Activated CD8-positive, alpha-beta memory T cell treated with anti-CD3 and anti-CD28 coated beads for 24 hours (primary cell): ENCODE data around the gene NDFIP2.
A peak's percentile ranks its signal among the peaks of the same experiment; 100 is the strongest.

Source experiments
- DNase-seq: peaks from one replicate; pipeline ENCODE4 v3.0.0-alpha.2; 2020

The NDFIP2 gene

GRCh38 chr13:79459906-79460305 is 21.0 kb upstream of the NDFIP2 start:
- no peak for DNase-seq

GRCh38 chr13:79462895-79463294 is 18.1 kb upstream of the NDFIP2 start:
- DNase-seq, result no peak

DNA sequence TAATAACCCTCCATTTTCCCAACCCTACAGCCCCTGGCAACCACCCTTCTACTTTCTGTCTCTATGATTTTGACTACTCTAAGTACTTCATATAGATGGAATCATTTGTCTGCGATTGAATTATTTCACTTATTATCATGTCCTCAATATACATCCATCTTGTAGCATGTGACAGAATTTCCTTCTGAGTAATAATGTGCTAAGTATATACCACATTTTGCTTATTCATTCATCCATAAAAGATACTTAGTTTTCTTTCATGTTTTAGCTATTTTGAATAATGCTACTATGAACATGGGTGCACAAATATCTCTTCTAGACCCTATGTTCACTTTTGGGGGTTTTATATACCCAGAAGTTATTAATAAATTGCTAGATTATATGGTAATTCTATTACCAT is 17.4 kb upstream of the NDFIP2 start:
- DNase-seq, result no peak

- DNase-seq, result no peak
These were observed 14.1 kb upstream of the NDFIP2 start for GRCh38 chr13:79466872-79467271.

DNA sequence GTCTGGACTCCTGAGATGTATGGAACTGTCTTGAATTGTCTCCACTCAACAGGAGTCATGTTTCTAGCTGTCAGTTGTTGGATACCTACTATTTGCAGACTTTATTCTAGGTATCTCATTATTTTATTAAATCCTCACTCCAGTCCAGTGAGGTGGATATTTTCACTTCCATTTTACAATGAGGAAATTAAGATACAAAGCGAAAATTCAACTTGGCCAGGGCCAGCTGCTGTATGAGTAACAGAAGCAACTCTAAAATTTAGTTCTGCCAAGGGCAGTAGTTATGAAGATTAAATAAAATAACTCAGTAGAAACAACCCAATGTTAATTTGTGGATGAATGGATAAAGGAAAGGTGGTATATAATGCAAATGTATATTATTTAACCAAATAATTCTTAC is 12.6 kb upstream of the NDFIP2 start:
- DNase-seq, result no peak

GRCh38 chr13:79468819-79469218 is 12.1 kb upstream of the NDFIP2 start:
- DNase-seq, result no peak

- DNase-seq, result no peak
These were observed 11.3 kb upstream of the NDFIP2 start for GRCh38 chr13:79469608-79470007.

DNA sequence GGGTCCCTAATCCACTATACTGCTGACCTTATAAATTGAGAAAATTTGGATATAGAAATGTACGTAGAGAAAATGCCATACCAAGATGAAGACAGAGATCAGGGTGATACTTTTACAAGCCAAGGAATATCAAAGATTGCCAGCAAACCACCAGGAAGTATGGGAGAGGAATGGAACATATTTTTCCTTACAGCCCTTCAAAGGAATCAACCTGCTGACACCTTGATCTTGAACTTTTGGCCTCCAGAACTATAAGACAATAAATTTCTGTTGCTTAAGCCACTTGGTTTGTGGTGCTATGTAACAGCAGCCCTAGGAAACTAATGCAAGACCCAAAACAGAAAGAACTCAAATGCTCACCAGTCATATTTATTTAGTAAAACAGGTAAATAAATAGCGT is 10.3 kb upstream of the NDFIP2 start:
- no peak for DNase-seq

- DNase-seq, result no peak
These were observed 5.4 kb upstream of the NDFIP2 start for GRCh38 chr13:79475569-79475968.

GRCh38 chr13:79477968-79478367 is 3.0 kb upstream of the NDFIP2 start:
- no peak for DNase-seq

DNA sequence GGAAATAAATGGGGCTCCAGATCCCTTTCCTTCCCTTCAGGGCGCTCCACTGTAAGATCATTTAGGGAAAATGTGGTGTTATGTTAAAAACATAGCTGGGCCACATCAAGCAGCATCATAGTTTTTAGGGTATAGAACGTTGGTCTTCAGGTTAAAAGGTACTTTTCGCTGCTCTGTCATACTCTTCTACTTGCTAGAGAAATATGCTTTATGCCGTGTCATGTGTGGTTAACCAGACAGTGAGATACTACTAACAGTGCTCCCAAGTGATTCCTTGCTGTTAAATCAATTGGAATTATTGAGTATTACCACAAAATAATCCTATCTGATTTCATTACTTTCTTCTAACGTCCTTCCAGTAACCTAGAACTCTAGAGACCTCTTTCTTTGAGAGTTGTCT is 1.1 kb upstream of the NDFIP2 start:
- no peak for DNase-seq

DNA sequence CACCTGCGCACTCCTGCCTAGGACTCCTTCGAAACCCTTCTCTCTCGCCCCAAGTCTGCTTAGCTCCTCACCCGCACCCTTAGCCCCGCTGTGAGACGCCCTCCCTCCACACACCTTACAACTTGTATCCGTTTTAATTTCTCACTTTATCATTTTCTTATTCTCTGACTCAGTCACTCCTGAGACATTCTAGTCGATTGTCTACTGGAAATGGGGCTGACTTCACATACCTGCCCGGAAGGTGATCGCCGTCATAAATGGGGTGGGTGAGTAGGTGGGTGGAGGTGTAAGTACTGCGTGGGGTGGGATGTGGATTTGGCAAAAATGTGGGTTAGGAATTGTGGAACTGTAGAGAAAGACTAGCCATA is 714 bp downstream of the NDFIP2 start:
- peak; percentile 80 for DNase-seq

DNA sequence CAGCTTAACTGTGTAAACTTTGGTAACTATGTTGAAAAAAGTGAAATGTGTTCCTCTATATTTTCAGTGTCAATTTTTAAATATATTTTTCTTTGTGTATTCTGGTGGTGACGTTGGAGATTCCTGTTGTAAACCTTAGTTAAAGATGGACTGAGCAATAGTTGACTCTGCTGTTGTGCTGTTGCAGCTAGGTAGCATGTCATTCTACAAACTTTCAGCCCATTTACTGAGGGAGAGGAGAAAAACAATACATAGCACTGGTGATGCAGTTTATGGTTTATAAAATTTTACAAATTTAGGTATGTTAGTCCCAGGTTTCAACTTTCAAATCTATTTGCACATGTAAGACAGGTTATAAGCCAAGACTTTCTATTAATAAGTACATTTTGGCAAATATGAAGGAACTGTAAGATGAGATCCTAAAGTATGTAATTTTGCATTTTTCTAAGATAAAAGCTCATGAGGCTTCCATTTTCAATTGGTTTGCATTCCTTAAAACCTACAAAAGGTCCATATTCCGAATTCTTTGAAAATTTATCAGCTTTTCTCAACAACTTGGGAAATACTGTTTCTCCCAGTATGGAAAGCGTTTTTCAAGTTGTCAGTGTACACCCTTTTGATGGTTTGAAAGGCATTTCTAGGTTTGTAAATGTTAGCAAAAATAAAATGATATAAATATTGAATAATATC is 1.5 kb downstream of the NDFIP2 start:
- DNase-seq, result no peak

- no peak for DNase-seq
These were observed 2.2 kb downstream of the NDFIP2 start for GRCh38 chr13:79483086-79483706.

GRCh38 chr13:79485014-79485811 is 4.3 kb downstream of the NDFIP2 start:
- no peak for DNase-seq

DNA sequence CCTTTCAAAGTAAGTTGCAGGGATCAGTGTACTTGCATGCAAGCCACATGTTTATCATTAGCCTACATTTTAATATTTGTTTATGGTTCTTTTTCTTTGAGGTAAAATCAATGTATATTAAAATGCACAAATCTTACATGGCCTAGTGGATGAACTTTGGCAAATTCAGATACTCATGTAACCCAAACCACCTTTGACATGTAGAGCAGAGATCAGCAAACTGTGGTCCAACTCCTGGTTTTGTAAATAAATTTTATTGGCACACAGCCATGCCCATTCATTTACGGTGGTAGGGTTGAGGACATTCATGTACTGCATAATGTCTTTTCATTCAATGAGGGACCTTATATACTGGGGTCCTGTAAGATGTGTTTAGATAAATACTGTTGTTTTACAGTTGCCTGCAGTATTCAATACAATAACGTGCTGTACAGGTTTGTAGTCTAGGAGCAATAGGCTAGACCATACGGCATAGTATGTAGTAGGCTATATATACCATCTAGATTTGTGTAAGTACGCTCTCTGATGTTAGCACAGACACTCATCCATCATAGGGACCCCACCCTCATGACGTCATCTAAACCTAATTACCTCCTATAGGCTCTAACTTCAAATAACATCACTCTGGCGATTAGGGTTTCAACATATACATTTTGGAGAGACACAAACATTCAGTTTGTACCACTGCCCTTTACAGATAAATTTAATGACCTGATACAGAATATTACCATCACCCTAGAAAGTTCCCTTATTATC is 5.7 kb downstream of the NDFIP2 start:
- DNase-seq, result no peak

DNA sequence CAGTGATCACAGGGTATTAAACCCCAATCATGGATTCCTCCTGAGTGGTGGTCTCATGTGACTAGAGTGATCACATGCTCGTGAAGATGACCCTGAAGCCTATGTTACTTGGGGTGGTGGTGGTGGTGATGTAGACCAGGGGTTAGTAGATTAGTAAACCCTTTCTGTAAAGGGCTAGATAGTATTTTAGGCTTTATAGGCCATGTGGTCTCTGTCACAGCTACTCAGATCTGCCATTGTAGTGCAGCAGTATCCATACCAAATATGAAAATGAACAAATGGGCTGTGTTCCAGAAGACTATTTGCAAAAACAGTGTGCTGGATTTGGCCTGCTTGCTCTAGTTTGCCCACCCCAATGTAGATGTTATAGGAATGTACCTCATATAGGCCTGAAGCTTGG is 9.4 kb downstream of the NDFIP2 start:
- DNase-seq, result no peak

DNA sequence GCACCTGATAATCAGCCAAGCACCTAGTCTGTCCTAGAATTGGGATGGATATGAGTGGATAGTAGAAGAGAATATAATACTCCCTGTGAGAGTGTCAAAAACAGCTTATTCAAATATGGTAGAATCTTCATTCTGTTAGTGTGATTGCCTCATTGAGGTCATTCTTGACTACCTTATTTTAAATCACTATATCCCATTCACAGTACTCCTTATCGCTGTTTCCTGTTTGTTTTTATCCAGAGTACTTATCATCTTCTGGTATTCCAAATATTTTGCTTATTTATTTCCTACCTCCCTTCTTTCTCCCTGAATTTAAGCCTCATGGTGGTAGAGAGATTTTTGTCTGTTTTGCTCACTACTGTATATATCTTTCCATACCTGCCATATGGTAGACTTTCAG is 9.9 kb downstream of the NDFIP2 start:
- no peak for DNase-seq

DNA sequence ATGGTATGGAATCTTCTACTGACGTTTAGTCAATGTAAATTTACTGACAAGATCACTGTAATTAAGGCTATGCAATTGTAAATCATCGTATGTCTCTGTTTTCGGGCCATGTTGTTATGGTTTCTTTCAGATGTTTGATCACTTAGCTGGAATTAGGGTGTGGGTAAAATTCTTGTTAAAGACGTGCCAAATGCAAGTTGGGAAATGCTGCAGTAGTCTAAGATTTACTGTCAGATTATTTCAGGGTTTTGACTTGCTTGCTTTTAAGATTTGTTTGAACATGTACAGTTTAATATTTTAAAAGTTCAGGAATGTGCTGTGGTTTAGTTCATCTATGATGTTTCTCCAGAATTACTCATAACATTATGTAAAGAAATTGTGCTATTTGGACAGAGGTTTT is 10.8 kb downstream of the NDFIP2 start:
- DNase-seq, result no peak

GRCh38 chr13:79492313-79492798 is 11.4 kb downstream of the NDFIP2 start:
- DNase-seq, result no peak

GRCh38 chr13:79492918-79493594 is 12.1 kb downstream of the NDFIP2 start:
- DNase-seq, result no peak

DNA sequence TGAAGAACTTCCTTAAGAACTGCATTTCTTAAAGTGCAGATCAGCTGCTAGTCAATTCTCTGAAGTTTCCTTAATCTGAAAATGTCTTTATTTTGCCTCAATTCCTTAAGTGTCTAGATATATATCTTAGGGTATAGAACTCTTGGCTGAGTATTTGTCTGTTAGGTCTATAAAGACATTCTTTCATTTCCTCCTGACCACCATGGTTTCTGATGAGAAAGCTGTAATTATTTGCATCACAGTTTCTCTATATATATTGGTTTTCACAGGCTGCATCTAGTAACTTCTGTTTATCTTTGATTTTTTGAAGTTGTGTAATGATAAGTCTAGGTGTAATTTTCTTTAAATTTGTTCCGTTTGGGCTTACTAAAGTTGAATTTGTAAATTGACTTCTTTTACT is 15.2 kb downstream of the NDFIP2 start:
- DNase-seq, result no peak

GRCh38 chr13:79497064-79497463 is 16.1 kb downstream of the NDFIP2 start:
- DNase-seq, result no peak
